GM12878 (cell line): ENCODE data around the gene TJP1. TPM values are rescaled to one million over a fixed set of nuclear protein-coding genes. Genes with fewer than 3 reads are reported as not detected.

Experiments used
- ATAC-seq: fragments of 200-7000 bp; cut with Tn5 transposase; 3 replicates; pipeline ENCODE4 v1.9.1; 2020; ENCODE audit warnings: mild to moderate bottlenecking, moderate library complexity
- BruUV-seq: library from RNA; stranded (reverse); fragments of 400-500 nt; replicated peaks from 2 replicates; lab custom pipeline; 2021; lab: Mats Ljungman, UMichigan
- CTCF ChIA-PET: fragments of 300-600 bp; sonication (Branson Sonifier 250); formaldehyde crosslinking; extraction: SDS; loops from one replicate; lab custom pipeline; 2021; ENCODE audit warnings: inconsistent platforms; lab: Yijun Ruan, JAX
- POLR2A ChIA-PET: fragments of 350-600 bp; formaldehyde crosslinking; extraction: SDS; loops from one replicate; lab custom pipeline; 2021; ENCODE audit warnings: inconsistent platforms; lab: Charles Lee
- RAD21 ChIA-PET: fragments of 300-600 bp; sonication (Branson Sonifier 250); formaldehyde crosslinking; loops from one replicate; lab custom pipeline; 2023; ENCODE audit warnings: antibody characterized with exemption; ENCODE audit not compliant: unreplicated experiment; lab: Charles Lee
- SMC1A ChIA-PET: fragments of 300-600 bp; sonication (Branson Sonifier 250); formaldehyde crosslinking; loops from one replicate; lab custom pipeline; 2023; ENCODE audit not compliant: unreplicated experiment, uncharacterized antibody; lab: Charles Lee
- DNase-seq: peaks from one replicate; pipeline ENCODE4 v3.0.0-alpha.2; 2011; ENCODE audit warnings: low read depth, low spot score
- FAIRE-seq: peaks from 3 replicates; lab custom pipeline; 2011; peaks lifted over from hg19 to GRCh38; lab: Jason Lieb, UNC
- H2AFZ ChIP-seq: 2 replicates; pipeline ENCODE4 v1.6.0; 2011; ENCODE audit warnings: low read depth, low read length, control low read depth; ENCODE audit not compliant: control insufficient read depth
- H3K27ac ChIP-seq: 2 replicates; pipeline ENCODE4 v1.5.1; 2011; ENCODE audit warnings: control low read depth; ENCODE audit not compliant: control insufficient read depth, insufficient read depth
- H3K27me3 ChIP-seq, 2 experiments: replicated peaks in 1 of 2; 2 replicates each; pipeline versions ENCODE4 v1.6.0 to v1.6.1; 2011; ENCODE audit warnings: low read length in 1 of 2; ENCODE audit not compliant: control insufficient read depth in 2 of 2, insufficient read depth in 2 of 2
- H3K36me3 ChIP-seq, 2 experiments: 2 replicates each; pipeline ENCODE4 v1.5.1; 2011; ENCODE audit warnings: low read length in 1 of 2; ENCODE audit not compliant: control insufficient read depth in 2 of 2, insufficient read depth in 2 of 2
- H3K4me1 ChIP-seq: 2 replicates; pipeline ENCODE4 v1.6.1; 2011; ENCODE audit warnings: mild to moderate bottlenecking, low read length, moderate library complexity, mixed read lengths; ENCODE audit not compliant: control insufficient read depth, insufficient read depth
- H3K4me2 ChIP-seq: 2 replicates; pipeline ENCODE4 v1.6.0; 2011; ENCODE audit warnings: control low read depth; ENCODE audit not compliant: control insufficient read depth, insufficient read depth
- H3K4me3 ChIP-seq: fragments of 200-600 bp; sonication (generic); 2 replicates; pipeline ENCODE4 v1.5.1; 2016
- H3K79me2 ChIP-seq: 2 replicates; pipeline ENCODE4 v1.6.0; 2011; ENCODE audit warnings: low read length; ENCODE audit not compliant: control insufficient read depth, insufficient read depth
- H3K9ac ChIP-seq: 2 replicates; pipeline ENCODE4 v1.8.0; 2011; ENCODE audit warnings: low read length, control low read depth, mixed read lengths; ENCODE audit not compliant: control insufficient read depth, insufficient read depth
- H3K9me3 ChIP-seq: replicated peaks from 3 replicates; pipeline ENCODE4 v1.5.1; 2011; ENCODE audit warnings: mild to moderate bottlenecking, low read length; ENCODE audit not compliant: control insufficient read depth, insufficient read depth
- H4K20me1 ChIP-seq: 2 replicates; pipeline ENCODE4 v1.6.0; 2011; ENCODE audit not compliant: control insufficient read depth, insufficient read depth
- ATF7 ChIP-seq: fragments of 450-650 bp; IDR thresholded peaks from 2 replicates; pipeline ENCODE4 v1.6.1; 2016; ENCODE audit warnings: low read depth, mild to moderate bottlenecking
- CREM ChIP-seq: IDR thresholded peaks from 2 replicates; pipeline ENCODE4 v1.6.1; 2014; ENCODE audit warnings: antibody characterized with exemption, low read depth
- FOXM1 ChIP-seq: IDR thresholded peaks from 2 replicates; pipeline ENCODE4 v1.6.1; 2012; ENCODE audit warnings: low read depth, mild to moderate bottlenecking, inconsistent platforms, low read length, moderate library complexity
- ZNF207 ChIP-seq: fragments of 450-650 bp; IDR thresholded peaks from 2 replicates; pipeline ENCODE4 v1.6.1; 2014; ENCODE audit warnings: antibody characterized with exemption, mild to moderate bottlenecking, borderline replicate concordance
- ZSCAN29 ChIP-seq: fragments of 450-650 bp; IDR thresholded peaks from 2 replicates; pipeline ENCODE4 v1.6.1; 2017; ENCODE audit warnings: mild to moderate bottlenecking, moderate library complexity
- WGBS: methylation state at CpG from one replicate; pipeline ENCODE4 v1.1.6; 2016; ENCODE audit warnings: low lambda C conversion rate; ENCODE audit not compliant: insufficient replicate concordance, insufficient coverage; ENCODE audit errors: missing lambda C conversion rate; 5-methylcytosine and 5-hydroxymethylcytosine counted together
- in situ Hi-C: fragments of 300-500 bp; cut with MboI; formaldehyde crosslinking; loops from 9 replicates; pipeline ENCODE4 v1.14.3; 2018; ENCODE audit warnings: mixed read lengths
- intact Hi-C: fragments of 100-400 bp; cut with micrococcal nuclease; formaldehyde crosslinking; loops from one replicate; pipeline ENCODE4 v1.14.2; 2022; ENCODE audit not compliant: unreplicated experiment
- polyA plus RNA-seq, 11 experiments: library from polyadenylated mRNA; depleted of rRNA in 4 of 11; unstranded in 6 of 11; stranded (reverse) in 5 of 11; fragments of >200 nt; fragmentation: Nextera tagmentation in 4 of 11; fragmentation: Illumina TruSeq in 1 of 11; extraction: Ambion mirVana in 4 of 11; extraction: Trizol in 1 of 11; gene quantifications; 1 replicate in 1 of 11; 2 replicates in 10 of 11; pipeline versions ENCODE4 v1.2.1 to v1.2.3, GENCODE V29; 2011 to 2016; ENCODE audit warnings: inconsistent platforms in 2 of 11, missing spikeins in 2 of 11, low read depth in 1 of 11
- total RNA-seq, 4 experiments: library from RNA; depleted of rRNA in 3 of 4; stranded (reverse); fragments of >200 nt in 3 of 4; fragmentation: Illumina TruSeq in 1 of 4; extraction: Trizol in 1 of 4; gene quantifications; 2 replicates each; pipeline versions ENCODE4 v1.2.1 to v1.2.3, GENCODE V29; 2013 to 2021
- TF ChIP-seq, protein P1 (sequence below): fragments of 450-650 bp; IDR thresholded peaks from 2 replicates; pipeline ENCODE4 v1.6.1; 2017; ENCODE audit warnings: mild to moderate bottlenecking, low read depth, inconsistent platforms; ENCODE audit not compliant: poor library complexity, severe bottlenecking

TJP1 gene
- total and polyA plus RNA-seq, 10 of the 15 experiments (the other 5 are each of a cell fraction or from before 2014, with no cell fraction given): 0.01 to 0.49 (median 0.08) TPM; not detected in 7

DNA sequence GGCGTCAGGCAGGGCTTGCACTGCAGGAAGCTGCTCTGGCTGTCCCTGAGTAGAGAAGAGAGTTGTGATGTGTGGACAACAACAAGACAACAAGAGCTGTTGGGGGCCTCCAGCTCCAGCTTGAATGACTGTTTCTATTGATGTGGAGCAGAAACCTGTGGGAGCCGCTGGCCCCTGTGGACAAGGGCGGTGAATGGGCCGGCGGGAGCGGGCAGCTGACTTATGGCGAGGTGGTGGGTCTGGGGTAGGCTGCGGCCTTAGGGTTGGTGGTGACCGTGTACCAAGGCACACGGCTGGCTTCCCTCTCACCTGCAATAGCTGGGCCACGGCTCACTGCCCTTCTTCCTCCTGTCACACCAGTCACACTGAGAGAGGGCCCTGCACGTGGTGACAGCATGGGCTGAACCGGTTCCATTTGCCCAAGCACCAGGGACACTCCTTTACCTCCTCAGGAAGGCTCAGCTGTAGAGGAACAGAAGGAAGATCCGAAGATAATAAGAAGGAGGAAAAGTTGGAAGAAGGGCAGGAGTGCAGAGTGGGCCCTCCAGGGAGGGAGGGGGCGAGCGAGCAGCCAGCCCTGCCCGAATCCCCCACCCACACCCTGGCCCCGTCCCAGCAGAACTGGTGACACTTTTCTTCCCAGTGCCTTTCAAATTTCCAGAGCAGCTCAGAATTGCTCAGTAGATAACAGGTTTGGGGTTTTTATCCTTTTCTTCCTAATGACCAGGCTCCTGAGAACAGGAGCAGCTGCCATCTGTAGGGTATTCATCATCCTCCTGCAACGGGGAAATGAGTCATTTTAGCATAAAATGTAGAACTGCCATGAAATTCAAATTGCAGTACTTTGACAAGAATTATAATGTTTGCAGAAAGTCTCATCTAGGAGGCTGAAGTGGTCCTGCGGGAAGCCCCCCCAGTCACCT is 136.9 kb downstream of the TJP1 start:
- no peak overlapping the region for H3K27ac ChIP-seq
- H3K4me1 ChIP-seq: no peaks in the 10 kb centered on the region
- H2AFZ ChIP-seq: no peak overlapping the region
- no peak for DNase-seq
- CTCF ChIA-PET: no interaction called here
- no peaks in the 10 kb centered on the region for H3K36me3 ChIP-seq
- POLR2A ChIA-PET: no interaction called here
- no peak overlapping the region for H3K9ac ChIP-seq
- no peak for TF ChIP-seq ATF7
- TF ChIP-seq CREM: no peak
- TF ChIP-seq, protein P1, sequence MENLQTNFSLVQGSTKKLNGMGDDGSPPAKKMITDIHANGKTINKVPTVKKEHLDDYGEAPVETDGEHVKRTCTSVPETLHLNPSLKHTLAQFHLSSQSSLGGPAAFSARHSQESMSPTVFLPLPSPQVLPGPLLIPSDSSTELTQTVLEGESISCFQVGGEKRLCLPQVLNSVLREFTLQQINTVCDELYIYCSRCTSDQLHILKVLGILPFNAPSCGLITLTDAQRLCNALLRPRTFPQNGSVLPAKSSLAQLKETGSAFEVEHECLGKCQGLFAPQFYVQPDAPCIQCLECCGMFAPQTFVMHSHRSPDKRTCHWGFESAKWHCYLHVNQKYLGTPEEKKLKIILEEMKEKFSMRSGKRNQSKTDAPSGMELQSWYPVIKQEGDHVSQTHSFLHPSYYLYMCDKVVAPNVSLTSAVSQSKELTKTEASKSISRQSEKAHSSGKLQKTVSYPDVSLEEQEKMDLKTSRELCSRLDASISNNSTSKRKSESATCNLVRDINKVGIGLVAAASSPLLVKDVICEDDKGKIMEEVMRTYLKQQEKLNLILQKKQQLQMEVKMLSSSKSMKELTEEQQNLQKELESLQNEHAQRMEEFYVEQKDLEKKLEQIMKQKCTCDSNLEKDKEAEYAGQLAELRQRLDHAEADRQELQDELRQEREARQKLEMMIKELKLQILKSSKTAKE: no peak
- TF ChIP-seq ZSCAN29: no peak
- no peak for TF ChIP-seq FOXM1
- no peak for TF ChIP-seq ZNF207
- TF ChIP-seq, all 136 proteins: peak for 0
- intact Hi-C loops (no loop called here), in situ Hi-C loops (no loop called here)
- ChIA-PET SMC1A (no interaction called here), RAD21 (no interaction called here)
- no TSS peak for BruUV-seq
- H3K9me3 ChIP-seq: no peaks in the 10 kb centered on the region; the same call in 2 of the 3 replicates
- no peaks in the 10 kb centered on the region for H3K27me3 ChIP-seq
- WGBS: 32% methylated on average over 20 of the region's 20 CpGs
- no peak overlapping the region for H3K4me3 ChIP-seq
- no peak overlapping the region for H3K4me2 ChIP-seq
- H4K20me1 ChIP-seq: no peaks in the 10 kb centered on the region
- no peaks in the 10 kb centered on the region for H3K79me2 ChIP-seq
- no peak for ATAC-seq
- no peak for FAIRE-seq
